ENCODE measurements around the gene OVCH2.

The OVCH2 gene

GRCh38 chr11:7643314-7643713 is 63.0 kb downstream of the OVCH2 start:
- DNase-seq (ENCODE audit: low read depth in 2 of 2, low spot score in 1 of 2) = no peak

GRCh38 chr11:7642747-7643146 is 63.5 kb downstream of the OVCH2 start:
- no peak for DNase-seq (ENCODE audit: low read depth in 2 of 2, low spot score in 1 of 2)

GRCh38 chr11:7640816-7641215 is 65.5 kb downstream of the OVCH2 start:
- no peak for DNase-seq (ENCODE audit: low read depth in 2 of 2, low spot score in 1 of 2)

- no peak for DNase-seq (ENCODE audit: low read depth in 2 of 2, low spot score in 1 of 2)
These were observed 66.6 kb downstream of the OVCH2 start for GRCh38 chr11:7639643-7640025.
